Loucy (cell line): ENCODE data around the gene IMP3.

Experiments
- CTCF ChIP-seq: fragments of 200-600 bp; sonication (generic); conservative IDR thresholded peaks from 2 replicates; pipeline ENCODE4 v1.5.1; 2014; ENCODE audit warnings: mild to moderate bottlenecking, antibody characterized with exemption, low read length
- EZH2phosphoT487 ChIP-seq: fragments of 200-600 bp; IDR thresholded peaks from 2 replicates; pipeline ENCODE4 v1.6.1; 2018; ENCODE audit warnings: antibody characterized with exemption, mild to moderate bottlenecking, moderate library complexity, borderline replicate concordance

GRCh38 chr15:75636026-75636425, 4.0 kb downstream of the IMP3 start:
- no peak for TF ChIP-seq CTCF
- TF ChIP-seq EZH2phosphoT487 = no peak
